GM12874 (cell line): Measurements from ENCODE around the gene DHRS1.

Source experiments
- TF ChIP-seq, protein P1 (sequence below): IDR thresholded peaks from 2 replicates; pipeline ENCODE4 v1.5.1; 2011; ENCODE audit warnings: low read depth, mild to moderate bottlenecking, control low read depth, low read length, moderate library complexity; ENCODE audit not compliant: insufficient read depth

The DHRS1 gene

GRCh38 chr14:24246765-24247212 lies 52.8 kb downstream of the DHRS1 start:
- TF ChIP-seq, protein P1, sequence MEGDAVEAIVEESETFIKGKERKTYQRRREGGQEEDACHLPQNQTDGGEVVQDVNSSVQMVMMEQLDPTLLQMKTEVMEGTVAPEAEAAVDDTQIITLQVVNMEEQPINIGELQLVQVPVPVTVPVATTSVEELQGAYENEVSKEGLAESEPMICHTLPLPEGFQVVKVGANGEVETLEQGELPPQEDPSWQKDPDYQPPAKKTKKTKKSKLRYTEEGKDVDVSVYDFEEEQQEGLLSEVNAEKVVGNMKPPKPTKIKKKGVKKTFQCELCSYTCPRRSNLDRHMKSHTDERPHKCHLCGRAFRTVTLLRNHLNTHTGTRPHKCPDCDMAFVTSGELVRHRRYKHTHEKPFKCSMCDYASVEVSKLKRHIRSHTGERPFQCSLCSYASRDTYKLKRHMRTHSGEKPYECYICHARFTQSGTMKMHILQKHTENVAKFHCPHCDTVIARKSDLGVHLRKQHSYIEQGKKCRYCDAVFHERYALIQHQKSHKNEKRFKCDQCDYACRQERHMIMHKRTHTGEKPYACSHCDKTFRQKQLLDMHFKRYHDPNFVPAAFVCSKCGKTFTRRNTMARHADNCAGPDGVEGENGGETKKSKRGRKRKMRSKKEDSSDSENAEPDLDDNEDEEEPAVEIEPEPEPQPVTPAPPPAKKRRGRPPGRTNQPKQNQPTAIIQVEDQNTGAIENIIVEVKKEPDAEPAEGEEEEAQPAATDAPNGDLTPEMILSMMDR = no peak

- TF ChIP-seq, protein P1 = no peak
These were observed 56.2 kb downstream of the DHRS1 start for GRCh38 chr14:24243336-24243836.

GRCh38 chr14:24241829-24242443 lies 57.6 kb downstream of the DHRS1 start:
- TF ChIP-seq, protein P1 = peak; percentile 54
